Measurements from ENCODE around the gene CREB3L2. TPM values are rescaled to one million over a fixed set of nuclear protein-coding genes. Genes with fewer than 3 reads are reported as not detected.

CREB3L2 gene
- polyA plus RNA-seq, 2 of the 4 experiments (the other 2 are of a cell fraction): 16.3 to 32.2 TPM

DNA sequence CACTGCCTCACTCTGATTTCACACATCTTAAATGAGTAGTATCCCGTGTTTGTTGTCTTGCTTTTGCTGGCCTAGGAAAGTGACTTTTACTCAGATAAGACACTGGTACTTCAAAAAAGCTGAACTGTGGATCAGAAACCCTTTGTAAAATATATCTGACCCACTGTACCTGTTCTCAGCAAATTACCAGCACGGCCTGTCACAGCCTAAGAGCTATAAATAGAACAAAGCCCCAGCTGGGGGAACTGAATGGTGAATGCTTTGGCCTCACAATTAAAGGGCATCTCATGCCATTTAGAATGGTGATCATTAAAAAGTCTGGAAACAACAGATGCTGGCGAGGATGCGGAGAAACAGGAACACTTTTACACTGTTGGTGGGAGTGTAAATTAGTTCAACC lies 76.1 kb downstream of the CREB3L2 start:
- ChIA-PET POLR2A (no interaction called here), CTCF (no interaction called here)
- TF ChIP-seq, protein P1, sequence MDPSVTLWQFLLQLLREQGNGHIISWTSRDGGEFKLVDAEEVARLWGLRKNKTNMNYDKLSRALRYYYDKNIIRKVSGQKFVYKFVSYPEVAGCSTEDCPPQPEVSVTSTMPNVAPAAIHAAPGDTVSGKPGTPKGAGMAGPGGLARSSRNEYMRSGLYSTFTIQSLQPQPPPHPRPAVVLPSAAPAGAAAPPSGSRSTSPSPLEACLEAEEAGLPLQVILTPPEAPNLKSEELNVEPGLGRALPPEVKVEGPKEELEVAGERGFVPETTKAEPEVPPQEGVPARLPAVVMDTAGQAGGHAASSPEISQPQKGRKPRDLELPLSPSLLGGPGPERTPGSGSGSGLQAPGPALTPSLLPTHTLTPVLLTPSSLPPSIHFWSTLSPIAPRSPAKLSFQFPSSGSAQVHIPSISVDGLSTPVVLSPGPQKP (IDR thresholded peaks at IDR 0.05; ENCODE audit: low read depth, low read length): no peak
- TF ChIP-seq, protein P2, sequence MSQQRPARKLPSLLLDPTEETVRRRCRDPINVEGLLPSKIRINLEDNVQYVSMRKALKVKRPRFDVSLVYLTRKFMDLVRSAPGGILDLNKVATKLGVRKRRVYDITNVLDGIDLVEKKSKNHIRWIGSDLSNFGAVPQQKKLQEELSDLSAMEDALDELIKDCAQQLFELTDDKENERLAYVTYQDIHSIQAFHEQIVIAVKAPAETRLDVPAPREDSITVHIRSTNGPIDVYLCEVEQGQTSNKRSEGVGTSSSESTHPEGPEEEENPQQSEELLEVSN (IDR thresholded peaks at IDR 0.05; ENCODE audit: borderline replicate concordance, low read depth): no peak
- TF ChIP-seq, protein P3, sequence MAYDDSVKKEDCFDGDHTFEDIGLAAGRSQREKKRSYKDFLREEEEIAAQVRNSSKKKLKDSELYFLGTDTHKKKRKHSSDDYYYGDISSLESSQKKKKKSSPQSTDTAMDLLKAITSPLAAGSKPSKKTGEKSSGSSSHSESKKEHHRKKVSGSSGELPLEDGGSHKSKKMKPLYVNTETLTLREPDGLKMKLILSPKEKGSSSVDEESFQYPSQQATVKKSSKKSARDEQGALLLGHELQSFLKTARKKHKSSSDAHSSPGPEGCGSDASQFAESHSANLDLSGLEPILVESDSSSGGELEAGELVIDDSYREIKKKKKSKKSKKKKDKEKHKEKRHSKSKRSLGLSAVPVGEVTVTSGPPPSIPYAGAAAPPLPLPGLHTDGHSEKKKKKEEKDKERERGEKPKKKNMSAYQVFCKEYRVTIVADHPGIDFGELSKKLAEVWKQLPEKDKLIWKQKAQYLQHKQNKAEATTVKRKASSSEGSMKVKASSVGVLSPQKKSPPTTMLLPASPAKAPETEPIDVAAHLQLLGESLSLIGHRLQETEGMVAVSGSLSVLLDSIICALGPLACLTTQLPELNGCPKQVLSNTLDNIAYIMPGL (CRISPR knock-in tag; IDR thresholded peaks at IDR 0.05; ENCODE audit: borderline replicate concordance): no peak
- TF ChIP-seq JUNB (IDR thresholded peaks at IDR 0.05) (no peak), RCOR1 (IDR thresholded peaks at IDR 0.05; ENCODE audit: low read depth, low read length) (no peak), TFCP2L1 (CRISPR knock-in tag; IDR thresholded peaks at IDR 0.05) (no peak), MAZ (IDR thresholded peaks at IDR 0.05; ENCODE audit: borderline replicate concordance, low read depth, low read length) (no peak), CEBPB (IDR thresholded peaks at IDR 0.05) (no peak), FOSB (CRISPR knock-in tag; IDR thresholded peaks at IDR 0.05) (no peak), MAFK (IDR thresholded peaks at IDR 0.05; ENCODE audit: partially characterized antibody) (no peak), ZFP36 (IDR thresholded peaks at IDR 0.05; ENCODE audit: borderline replicate concordance, partially characterized antibody) (no peak), ZNF302 (CRISPR knock-in tag; IDR thresholded peaks at IDR 0.05) (no peak), NPAS2 (CRISPR knock-in tag; IDR thresholded peaks at IDR 0.05; ENCODE audit: borderline replicate concordance) (no peak), RFX5 (IDR thresholded peaks at IDR 0.05) (no peak), HEYL (CRISPR knock-in tag; IDR thresholded peaks at IDR 0.05) (no peak)
- TF ChIP-seq, protein P4, sequence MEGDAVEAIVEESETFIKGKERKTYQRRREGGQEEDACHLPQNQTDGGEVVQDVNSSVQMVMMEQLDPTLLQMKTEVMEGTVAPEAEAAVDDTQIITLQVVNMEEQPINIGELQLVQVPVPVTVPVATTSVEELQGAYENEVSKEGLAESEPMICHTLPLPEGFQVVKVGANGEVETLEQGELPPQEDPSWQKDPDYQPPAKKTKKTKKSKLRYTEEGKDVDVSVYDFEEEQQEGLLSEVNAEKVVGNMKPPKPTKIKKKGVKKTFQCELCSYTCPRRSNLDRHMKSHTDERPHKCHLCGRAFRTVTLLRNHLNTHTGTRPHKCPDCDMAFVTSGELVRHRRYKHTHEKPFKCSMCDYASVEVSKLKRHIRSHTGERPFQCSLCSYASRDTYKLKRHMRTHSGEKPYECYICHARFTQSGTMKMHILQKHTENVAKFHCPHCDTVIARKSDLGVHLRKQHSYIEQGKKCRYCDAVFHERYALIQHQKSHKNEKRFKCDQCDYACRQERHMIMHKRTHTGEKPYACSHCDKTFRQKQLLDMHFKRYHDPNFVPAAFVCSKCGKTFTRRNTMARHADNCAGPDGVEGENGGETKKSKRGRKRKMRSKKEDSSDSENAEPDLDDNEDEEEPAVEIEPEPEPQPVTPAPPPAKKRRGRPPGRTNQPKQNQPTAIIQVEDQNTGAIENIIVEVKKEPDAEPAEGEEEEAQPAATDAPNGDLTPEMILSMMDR (IDR thresholded peaks at IDR 0.05): no peak
- TF ChIP-seq, protein P5, sequence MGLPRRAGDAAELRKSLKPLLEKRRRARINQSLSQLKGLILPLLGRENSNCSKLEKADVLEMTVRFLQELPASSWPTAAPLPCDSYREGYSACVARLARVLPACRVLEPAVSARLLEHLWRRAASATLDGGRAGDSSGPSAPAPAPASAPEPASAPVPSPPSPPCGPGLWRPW (IDR thresholded peaks at IDR 0.05): no peak
- Histone ChIP-seq H3K27ac (no peak overlapping the region), H3K4me1 (peaks cover 29% of the 10 kb centered on the region), H3K4me3 (no peak overlapping the region), H3K4me2 (no peak overlapping the region), H3K9me3 (no peaks in the 10 kb centered on the region)
- no peak for ATAC-seq
- no peak for FAIRE-seq
- DNase-seq (ENCODE audit: low read depth in 1 of 2, low spot score in 1 of 2): no peak
- WGBS (ENCODE audit: missing lambda C conversion rate): 92% methylated on average over 4 of the region's 4 CpGs

DNA sequence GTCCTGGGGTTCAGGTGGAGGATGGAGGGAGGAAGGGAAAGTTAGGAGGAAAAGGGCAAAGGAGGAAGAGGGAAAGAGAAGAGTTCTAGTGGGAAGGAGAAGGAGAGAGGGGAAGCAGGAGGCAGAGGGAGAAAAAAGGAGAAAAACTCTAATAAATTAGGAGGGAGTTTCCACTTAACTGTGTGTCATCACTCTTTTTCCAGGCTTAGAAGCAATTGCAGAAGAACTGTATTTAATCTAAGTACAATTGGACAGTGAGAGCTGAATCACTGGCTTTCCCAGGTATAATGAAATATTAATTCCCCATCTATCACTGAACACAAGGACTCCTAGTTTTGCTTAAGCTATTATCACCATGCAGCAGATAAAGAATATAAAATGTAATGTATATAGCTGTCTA lies 76.8 kb downstream of the CREB3L2 start:
- no peak for DNase-seq (ENCODE audit: low read depth in 1 of 2, low spot score in 1 of 2)
- Histone ChIP-seq H3K4me3 (no peak overlapping the region), H3K4me1 (peaks cover 22% of the 10 kb centered on the region), H3K27ac (peak overlapping the region in 1 of 2 experiments; percentile 45; a peak in 1 of 6 replicates), H3K4me2 (no peak overlapping the region), H3K9me3 (no peaks in the 10 kb centered on the region)
- no peak for ATAC-seq
- ChIA-PET POLR2A (no interaction called here), CTCF (interaction anchor here (1.0 to 2.6 kb wide), 3 partner anchors 21 to 77 kb away, joined by 3 to 13 read pairs (median 4); partner anchors contain the start of gene CREB3L2)
- no peak for FAIRE-seq
- TF ChIP-seq NFE2L2 (conservative IDR thresholded peaks at IDR 0.05; ENCODE audit: low read length): no peak
- TF ChIP-seq, protein P6, sequence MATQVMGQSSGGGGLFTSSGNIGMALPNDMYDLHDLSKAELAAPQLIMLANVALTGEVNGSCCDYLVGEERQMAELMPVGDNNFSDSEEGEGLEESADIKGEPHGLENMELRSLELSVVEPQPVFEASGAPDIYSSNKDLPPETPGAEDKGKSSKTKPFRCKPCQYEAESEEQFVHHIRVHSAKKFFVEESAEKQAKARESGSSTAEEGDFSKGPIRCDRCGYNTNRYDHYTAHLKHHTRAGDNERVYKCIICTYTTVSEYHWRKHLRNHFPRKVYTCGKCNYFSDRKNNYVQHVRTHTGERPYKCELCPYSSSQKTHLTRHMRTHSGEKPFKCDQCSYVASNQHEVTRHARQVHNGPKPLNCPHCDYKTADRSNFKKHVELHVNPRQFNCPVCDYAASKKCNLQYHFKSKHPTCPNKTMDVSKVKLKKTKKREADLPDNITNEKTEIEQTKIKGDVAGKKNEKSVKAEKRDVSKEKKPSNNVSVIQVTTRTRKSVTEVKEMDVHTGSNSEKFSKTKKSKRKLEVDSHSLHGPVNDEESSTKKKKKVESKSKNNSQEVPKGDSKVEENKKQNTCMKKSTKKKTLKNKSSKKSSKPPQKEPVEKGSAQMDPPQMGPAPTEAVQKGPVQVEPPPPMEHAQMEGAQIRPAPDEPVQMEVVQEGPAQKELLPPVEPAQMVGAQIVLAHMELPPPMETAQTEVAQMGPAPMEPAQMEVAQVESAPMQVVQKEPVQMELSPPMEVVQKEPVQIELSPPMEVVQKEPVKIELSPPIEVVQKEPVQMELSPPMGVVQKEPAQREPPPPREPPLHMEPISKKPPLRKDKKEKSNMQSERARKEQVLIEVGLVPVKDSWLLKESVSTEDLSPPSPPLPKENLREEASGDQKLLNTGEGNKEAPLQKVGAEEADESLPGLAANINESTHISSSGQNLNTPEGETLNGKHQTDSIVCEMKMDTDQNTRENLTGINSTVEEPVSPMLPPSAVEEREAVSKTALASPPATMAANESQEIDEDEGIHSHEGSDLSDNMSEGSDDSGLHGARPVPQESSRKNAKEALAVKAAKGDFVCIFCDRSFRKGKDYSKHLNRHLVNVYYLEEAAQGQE (IDR thresholded peaks at IDR 0.05): no peak
- TF ChIP-seq, protein P2 (IDR thresholded peaks at IDR 0.05; ENCODE audit: borderline replicate concordance, low read depth): no peak
- TF ChIP-seq, protein P7, sequence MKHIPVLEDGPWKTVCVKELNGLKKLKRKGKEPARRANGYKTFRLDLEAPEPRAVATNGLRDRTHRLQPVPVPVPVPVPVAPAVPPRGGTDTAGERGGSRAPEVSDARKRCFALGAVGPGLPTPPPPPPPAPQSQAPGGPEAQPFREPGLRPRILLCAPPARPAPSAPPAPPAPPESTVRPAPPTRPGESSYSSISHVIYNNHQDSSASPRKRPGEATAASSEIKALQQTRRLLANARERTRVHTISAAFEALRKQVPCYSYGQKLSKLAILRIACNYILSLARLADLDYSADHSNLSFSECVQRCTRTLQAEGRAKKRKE (CRISPR knock-in tag; IDR thresholded peaks at IDR 0.05; ENCODE audit: low read depth): no peak
- TF ChIP-seq, protein P4 (IDR thresholded peaks at IDR 0.05): no peak
- TF ChIP-seq FOSL2 (IDR thresholded peaks at IDR 0.05): no peak
- no peak for TF ChIP-seq FOSL2 (CRISPR knock-in tag; IDR thresholded peaks at IDR 0.05)
- TF ChIP-seq, protein P8, sequence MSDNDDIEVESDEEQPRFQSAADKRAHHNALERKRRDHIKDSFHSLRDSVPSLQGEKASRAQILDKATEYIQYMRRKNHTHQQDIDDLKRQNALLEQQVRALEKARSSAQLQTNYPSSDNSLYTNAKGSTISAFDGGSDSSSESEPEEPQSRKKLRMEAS (IDR thresholded peaks at IDR 0.05): no peak

Data from A549 (cell line).